ENCODE measurements around the gene HEXIM2.

The HEXIM2 gene

GRCh38 chr17:45144199-45145034 lies 17.3 kb upstream of the HEXIM2 start:
- peak; percentile 72 for DNase-seq (ENCODE audit: low spot score)
- in situ Hi-C loops (cut with MboI; ENCODE audit: low pct_unique_long_range_greater_than_20kb, low sequenced_read_pairs, unreplicated experiment), result no loop called here
- TF ChIP-seq, protein P1, sequence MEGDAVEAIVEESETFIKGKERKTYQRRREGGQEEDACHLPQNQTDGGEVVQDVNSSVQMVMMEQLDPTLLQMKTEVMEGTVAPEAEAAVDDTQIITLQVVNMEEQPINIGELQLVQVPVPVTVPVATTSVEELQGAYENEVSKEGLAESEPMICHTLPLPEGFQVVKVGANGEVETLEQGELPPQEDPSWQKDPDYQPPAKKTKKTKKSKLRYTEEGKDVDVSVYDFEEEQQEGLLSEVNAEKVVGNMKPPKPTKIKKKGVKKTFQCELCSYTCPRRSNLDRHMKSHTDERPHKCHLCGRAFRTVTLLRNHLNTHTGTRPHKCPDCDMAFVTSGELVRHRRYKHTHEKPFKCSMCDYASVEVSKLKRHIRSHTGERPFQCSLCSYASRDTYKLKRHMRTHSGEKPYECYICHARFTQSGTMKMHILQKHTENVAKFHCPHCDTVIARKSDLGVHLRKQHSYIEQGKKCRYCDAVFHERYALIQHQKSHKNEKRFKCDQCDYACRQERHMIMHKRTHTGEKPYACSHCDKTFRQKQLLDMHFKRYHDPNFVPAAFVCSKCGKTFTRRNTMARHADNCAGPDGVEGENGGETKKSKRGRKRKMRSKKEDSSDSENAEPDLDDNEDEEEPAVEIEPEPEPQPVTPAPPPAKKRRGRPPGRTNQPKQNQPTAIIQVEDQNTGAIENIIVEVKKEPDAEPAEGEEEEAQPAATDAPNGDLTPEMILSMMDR (IDR thresholded peaks at IDR 0.05; ENCODE audit: extremely low read depth, insufficient read depth, missing control alignments), result no peak

GRCh38 chr17:45145035-45145389 lies 16.7 kb upstream of the HEXIM2 start:
- TF ChIP-seq, protein P1 (IDR thresholded peaks at IDR 0.05; ENCODE audit: extremely low read depth, insufficient read depth, missing control alignments), result no peak
- DNase-seq (ENCODE audit: low spot score), result no peak
- in situ Hi-C loops (cut with MboI; ENCODE audit: low pct_unique_long_range_greater_than_20kb, low sequenced_read_pairs, unreplicated experiment), result no loop called here

- no peak for DNase-seq (ENCODE audit: low spot score)
- in situ Hi-C loops (cut with MboI; ENCODE audit: low pct_unique_long_range_greater_than_20kb, low sequenced_read_pairs, unreplicated experiment), result no loop called here
- TF ChIP-seq, protein P1 (IDR thresholded peaks at IDR 0.05; ENCODE audit: extremely low read depth, insufficient read depth, missing control alignments), result no peak
Observed at GRCh38 chr17:45146166-45146565, 15.5 kb upstream of the HEXIM2 start.

- in situ Hi-C loops (cut with MboI; ENCODE audit: low pct_unique_long_range_greater_than_20kb, low sequenced_read_pairs, unreplicated experiment), result no loop called here
- DNase-seq (ENCODE audit: low spot score), result no peak
- TF ChIP-seq, protein P1 (IDR thresholded peaks at IDR 0.05; ENCODE audit: extremely low read depth, insufficient read depth, missing control alignments), result no peak
Observed at GRCh38 chr17:45146592-45146889, 15.1 kb upstream of the HEXIM2 start.

DNA sequence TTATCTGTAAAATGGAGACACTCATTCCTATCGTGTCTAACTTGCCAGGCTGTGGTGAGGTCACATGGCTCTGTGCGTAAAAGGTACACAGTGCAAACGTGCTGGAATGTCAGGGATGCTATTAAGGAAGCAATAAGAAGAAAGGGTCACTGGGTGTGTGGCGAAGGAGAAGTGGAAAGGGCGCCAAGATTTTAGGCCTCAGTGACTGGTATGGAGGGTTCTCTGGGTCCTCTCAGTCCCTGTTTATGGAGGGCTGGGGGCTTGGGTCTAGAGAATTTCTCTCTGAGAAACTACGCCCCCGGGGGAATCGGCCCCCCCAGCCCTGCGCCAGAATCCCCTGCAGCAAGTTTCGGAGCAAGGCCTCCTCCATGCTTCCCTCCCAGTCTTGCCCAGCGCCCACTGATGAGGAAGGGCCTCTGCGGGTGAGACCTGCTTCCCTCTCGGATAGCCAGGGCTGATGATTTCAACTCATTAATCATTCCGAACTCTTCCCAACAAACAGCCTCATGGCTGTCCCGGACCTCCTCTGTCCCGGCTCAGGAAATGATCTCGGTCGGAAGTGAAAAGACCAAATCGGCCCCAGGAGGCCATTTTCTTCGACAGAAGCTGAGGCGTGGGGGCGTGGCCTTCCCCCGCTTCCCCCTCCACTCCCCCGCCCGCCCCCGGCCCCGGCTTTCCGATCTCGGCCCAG lies 14.6 kb upstream of the HEXIM2 start:
- TF ChIP-seq, protein P1 (IDR thresholded peaks at IDR 0.05; ENCODE audit: extremely low read depth, insufficient read depth, missing control alignments), result no peak
- peak; percentile 68 for DNase-seq (ENCODE audit: low spot score)
- in situ Hi-C loops (cut with MboI; ENCODE audit: low pct_unique_long_range_greater_than_20kb, low sequenced_read_pairs, unreplicated experiment), result no loop called here

GRCh38 chr17:45147581-45148182 lies 14.0 kb upstream of the HEXIM2 start:
- in situ Hi-C loops (cut with MboI; ENCODE audit: low pct_unique_long_range_greater_than_20kb, low sequenced_read_pairs, unreplicated experiment), result no loop called here
- DNase-seq (ENCODE audit: low spot score), result peak; percentile 77
- TF ChIP-seq, protein P1 (IDR thresholded peaks at IDR 0.05; ENCODE audit: extremely low read depth, insufficient read depth, missing control alignments), result no peak

All from GM13977 (cell line).